HG03108 (cell line): ENCODE measurements around the gene PAFAH2.

Experiments used
- ATAC-seq: cut with Tn5 transposase; IDR thresholded peaks from one replicate; pipeline ENCODE4 v1.9.1; 2021; ENCODE audit warnings: moderate library complexity; ENCODE audit not compliant: unreplicated experiment

Gene PAFAH2

DNA sequence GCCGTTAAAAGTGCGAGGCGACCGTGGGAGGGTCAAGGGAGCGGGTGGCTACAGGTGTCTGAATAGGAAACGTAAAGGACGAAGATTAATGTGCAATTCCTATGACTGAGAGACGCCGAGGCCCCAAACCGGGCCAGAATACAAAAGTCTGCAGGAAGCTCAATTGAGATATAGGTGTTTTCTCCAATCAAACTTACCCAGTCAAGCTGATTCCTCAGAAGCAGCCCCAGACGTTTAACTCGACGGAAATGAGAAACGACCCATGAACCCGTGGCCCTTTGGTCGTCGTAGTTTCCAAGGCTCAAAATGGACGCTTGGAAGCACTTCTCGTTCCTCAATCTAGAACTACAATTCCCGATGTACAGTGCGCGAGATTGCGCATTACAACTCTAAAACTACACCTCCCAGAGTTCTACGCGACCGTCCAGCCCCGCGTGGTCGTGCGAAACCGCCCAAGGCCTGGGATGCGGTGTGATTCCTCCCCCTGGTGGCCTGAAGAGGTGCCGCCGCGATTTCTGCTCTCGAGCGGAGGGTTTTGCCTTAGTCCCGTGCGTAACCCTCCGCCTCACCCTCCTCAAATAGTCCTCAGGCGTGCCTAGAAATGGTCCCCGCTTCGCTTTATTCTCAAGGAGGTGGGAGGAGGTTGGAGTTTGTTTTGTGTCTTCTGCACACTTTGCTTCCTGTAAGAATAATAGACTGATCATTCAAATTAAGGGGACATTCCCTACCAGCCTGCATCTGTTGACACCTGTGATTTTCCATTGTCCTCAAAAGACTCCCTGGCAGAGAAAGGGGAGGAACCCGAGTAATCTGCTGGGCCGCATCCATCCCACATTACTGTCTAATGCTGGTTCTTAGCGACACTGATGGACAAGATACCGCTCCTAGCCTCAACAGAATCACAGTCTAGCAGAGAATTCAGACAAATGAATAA is at the start of gene PAFAH2:
TSS of gene PAFAH2 (minus strand) at position 236 of the 934 bp plus-strand sequence. CDS start 7,247 bp downstream, outside the sequence.
- ATAC-seq = peak; percentile 94

GRCh38 chr1:26047278-26047874 is 49.5 kb upstream of the PAFAH2 start:
- ATAC-seq = no peak

DNA sequence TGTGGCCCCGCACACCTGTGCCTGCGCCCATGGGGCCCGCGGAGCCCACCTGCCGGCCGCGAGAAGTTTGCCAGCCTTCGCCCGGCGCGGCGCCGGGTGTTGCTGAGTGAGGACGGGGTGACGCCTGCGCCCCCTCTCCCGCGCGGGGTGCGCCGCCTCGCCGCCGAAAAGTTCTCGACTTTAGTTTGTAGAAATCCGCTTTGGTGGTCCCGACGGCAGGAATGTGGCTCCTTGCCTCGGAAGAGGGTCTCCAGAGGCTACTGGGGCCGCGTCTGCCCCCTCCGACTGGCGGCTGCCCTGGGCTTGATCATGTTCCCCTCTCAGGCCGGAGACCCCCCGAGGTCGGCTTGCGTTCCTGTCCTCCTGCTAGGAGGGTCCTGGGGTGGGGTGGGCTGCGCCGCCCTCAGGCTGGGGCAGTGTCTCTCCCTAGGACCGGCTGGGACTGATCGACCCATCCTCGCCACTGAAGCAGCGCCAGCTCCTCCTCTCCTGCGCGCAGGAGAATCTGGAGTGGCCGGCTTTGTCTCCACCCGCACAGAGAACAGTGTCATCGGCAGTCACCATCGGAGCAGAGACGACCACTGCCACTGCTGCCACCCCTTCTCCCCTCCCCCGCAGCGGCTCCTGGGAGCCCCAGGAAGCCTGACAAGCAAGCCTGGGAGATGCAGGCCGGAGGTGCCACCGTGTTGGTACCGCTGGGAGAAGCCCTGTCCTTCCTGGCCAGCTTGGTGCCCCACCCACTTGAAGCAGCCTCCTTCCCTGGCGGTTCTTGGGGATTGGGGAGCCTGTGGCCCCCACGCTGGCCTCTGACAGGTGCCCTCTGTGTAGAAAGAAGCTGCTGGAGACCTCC is 48.6 kb upstream of the PAFAH2 start:
- no peak for ATAC-seq

DNA sequence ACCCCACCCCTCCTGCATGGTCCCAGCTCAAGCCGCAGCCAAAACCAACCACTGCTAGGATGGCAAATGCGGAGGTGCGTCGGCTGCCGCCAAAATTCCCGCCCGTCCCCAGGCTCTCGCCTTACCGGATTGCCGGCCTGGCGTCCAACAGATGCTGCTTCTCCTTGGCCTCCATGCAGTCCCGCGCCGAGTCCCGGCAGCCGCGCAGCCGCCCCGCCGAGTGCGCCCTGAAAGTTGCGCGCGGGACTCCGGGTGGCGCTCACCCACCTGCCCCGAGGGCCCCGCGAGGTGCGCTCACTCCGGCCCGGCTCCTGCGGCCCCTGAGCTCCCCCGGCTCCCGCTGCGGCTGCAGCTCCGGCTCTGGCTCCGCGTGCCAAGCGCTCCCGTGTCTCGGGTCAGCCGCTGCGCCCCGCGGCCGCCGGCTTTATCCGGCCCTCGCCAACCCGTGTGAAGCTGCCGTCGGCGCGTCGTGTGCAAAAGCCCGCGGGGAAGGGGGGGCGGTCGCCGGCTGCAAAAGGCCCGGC is 47.9 kb upstream of the PAFAH2 start, which contains the start of gene SLC30A2:
TSS of gene SLC30A2 (minus strand) at position 397 of the 524 bp plus-strand sequence. CDS start at position 175, 222 bp downstream.
- ATAC-seq = no peak

DNA sequence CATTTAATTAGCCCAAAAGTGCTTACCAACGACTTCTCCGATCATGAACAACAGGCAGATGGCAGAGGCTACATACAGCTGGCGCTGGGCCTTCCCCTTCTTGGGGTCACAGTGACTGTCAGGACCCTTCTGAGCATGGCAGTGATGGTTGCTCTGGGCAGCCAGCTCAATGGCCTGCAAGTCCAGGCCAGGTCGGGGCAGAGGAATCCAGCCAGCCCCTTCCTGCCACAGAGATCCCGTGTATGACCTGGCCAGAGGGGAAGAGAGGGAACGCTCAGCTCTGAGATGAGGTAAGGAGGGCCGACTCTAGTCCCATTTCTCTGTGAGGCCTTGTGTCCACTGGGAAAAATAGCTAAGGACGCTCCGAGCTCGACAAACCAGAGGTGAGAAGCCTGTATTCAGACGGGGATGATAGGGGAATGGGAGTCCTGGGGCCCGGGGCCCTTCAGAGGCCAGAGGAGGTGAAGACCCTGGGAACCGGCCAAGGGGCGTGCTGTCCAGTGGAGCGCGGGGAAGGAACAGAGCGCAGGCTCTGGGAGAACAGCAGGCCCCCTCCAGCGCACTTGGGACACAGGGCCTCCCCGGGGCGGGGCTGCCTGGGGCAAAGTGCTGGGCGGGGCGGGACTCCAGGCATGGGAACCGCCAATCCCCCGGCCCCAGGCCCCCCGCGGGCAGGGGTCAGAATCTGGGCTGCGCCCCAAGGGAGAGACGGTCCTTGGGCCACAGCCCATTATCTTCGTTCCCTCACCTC is 47.3 kb upstream of the PAFAH2 start:
- ATAC-seq = no peak

GRCh38 chr1:26044414-26044813 is 46.6 kb upstream of the PAFAH2 start:
- ATAC-seq = no peak

- ATAC-seq = no peak
Measured at GRCh38 chr1:26043765-26044164, 45.9 kb upstream of the PAFAH2 start.

- no peak for ATAC-seq
Measured at GRCh38 chr1:26041978-26042377, 44.1 kb upstream of the PAFAH2 start.

DNA sequence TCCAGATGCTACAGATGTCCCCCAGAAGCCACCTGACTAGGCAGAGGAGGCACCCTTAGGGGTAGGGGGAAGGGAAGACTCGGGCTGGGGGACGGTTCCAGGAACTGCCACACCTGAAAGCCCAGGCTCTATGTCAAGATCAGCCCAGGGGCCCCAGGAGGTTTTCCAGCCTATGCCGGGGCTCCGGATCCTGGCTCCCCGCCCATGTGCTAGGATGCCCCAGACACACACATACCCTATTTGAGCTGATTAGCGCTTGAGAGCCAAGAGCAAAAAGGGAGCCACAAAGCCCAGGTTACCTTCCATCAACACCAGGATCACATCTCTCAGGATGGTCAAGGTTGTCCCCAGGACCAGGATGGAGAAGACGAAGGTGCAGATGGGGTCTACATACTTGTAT is 43.5 kb upstream of the PAFAH2 start:
- no peak for ATAC-seq

DNA sequence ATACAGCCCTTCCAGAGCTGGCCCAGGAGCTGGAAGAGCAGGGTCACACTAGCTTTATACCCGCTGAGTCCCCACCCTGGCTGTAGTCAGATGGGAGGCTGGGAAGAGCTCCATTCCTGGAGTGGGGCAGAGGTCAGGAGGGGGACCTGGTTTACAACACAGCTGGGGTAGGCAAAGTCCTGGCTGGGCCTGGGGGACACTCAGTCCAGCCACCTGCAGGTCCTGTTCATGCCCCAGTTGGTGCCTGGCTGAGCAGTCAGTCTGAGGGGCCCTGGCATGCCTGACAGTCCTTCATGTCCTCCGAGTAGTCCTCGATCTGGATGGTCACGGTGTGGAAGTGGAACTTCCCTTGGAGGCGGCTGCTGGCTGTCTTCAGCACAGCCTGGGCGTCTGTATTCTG is 41.0 kb upstream of the PAFAH2 start:
- no peak for ATAC-seq

- ATAC-seq = no peak
Measured at GRCh38 chr1:26038477-26038876, 40.6 kb upstream of the PAFAH2 start.

GRCh38 chr1:26037904-26038303 is 40.0 kb upstream of the PAFAH2 start:
- ATAC-seq = no peak

GRCh38 chr1:26036756-26037281 is 39.0 kb upstream of the PAFAH2 start:
- no peak for ATAC-seq

DNA sequence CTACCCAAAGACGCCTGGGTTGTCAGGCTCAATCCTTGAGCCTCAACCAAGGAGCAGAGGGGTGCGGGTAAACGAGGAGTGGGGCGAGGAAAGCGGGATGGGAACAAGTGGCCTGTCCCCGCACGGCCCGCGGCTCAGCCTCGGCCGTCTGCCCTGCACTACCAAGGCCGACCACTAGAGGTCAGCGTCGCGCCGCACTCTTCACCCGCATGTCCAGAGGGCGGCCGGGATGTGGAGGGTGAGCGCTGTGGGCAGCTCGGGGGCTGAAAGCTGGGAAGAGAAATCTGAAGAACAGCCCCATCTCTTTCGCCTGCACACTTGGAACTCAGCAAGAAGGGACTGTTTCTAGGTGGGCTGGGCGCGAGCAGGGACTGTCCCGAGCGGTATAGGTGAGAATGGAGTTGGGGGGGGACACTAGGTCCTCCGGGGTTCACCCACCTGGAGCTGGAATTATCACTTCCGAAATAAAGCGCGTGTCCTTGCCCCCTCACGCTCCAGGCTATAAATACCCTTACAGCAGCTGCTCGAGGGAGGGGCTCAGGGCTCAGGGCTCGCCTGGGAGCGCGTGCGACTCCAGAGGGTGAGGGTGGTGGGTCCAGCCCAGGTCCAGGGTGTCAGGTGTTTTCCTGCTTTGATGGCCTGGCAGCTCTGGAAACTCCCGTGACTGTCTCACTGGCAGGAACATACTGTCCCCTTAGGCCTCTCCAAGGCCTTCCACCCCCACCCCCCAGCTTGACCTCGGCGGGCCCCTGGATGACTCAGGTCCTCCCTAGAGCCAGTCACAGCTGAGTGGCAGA is 38.3 kb upstream of the PAFAH2 start:
- peak; percentile 64 for ATAC-seq

DNA sequence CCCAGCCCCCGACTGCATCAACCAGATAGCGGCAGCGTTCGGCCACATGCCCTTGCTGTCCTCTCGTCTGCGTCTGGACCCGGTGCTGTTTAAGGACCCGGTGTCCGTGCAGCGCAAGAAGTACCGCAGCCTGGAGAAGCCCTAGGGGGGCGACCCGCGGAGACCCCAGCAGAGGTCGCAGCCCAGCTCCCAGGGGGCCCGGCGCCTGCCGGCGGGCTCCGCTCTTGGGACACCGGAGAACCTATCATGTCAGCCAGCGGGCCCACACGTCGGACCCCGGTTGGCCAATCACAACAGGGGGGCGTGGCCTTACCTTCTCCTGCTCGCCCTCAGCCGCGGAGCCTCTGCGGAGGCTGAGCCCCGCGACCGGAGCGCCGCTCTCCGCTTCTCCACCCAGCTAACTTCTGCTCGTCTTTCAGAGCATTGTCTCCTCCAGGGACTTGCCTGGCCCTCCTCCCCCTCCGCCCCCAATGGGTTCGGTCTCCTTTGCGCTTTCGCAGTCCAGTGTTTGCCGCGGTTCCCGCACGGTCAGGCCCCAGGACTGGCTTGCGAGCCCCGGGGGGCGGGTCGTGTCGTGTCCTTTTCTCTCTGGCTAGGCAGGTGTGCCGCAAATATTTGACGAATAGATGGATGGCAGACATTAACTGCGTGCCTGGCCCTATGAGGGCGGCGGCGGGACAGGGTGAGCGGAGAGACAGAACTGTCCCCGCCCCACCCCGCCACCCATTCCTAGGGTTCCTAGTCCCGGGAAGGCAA is 37.5 kb upstream of the PAFAH2 start:
- peak; percentile 80 for ATAC-seq

DNA sequence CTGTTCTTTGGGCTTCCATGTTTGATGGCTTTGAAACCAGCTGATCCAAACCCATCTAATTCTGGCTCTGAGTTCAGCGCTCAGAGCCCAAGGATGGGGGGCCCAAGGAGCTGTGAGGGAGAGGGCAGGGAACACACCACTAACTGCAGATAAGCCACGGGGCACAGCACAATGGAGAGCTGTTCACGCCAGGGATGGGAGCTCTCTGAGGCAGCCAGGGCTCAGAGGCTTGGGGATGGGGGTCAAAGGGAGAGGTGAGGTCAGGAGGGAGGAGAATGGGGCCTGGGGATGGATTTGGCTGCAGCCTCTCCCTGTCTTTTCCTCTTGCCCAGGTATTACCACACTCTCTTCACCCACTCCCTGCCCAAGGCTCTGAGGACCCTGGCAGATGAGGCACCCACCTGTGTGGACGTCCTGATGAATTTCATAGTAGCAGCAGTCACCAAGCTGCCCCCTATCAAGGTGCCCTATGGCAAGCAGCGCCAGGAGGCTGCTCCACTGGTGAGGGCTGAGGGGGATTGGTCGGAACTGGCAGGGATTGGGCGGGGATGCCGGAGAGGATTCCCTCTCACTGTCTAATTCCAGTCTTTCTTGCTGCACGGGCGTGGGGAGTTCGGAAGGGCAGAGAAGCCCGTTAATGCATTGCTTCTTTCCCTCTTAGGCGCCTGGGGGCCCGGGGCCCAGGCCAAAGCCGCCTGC is 36.8 kb upstream of the PAFAH2 start:
- ATAC-seq = no peak

GRCh38 chr1:26032656-26033357 is 34.9 kb upstream of the PAFAH2 start:
- ATAC-seq = no peak
